ENCODE measurements around the gene FADS6. TPM values are rescaled to one million over a fixed set of nuclear protein-coding genes. Genes with fewer than 3 reads are reported as not detected.

Gene FADS6
- polyA plus RNA-seq, 1 of the 3 experiments (the other 2 are of a cell fraction): not detected

GRCh38 chr17:74922172-74922571 is 28.7 kb upstream of the FADS6 start:
- ChIA-PET POLR2A (interaction anchor here (1.0 kb wide), 1 partner anchor 13 kb away, joined by 3 read pairs; no protein-coding TSS in a partner anchor), CTCF (interaction anchor here (0.6 to 12.1 kb wide), 29 partner anchors 8 to 749 kb away, joined by 3 to 286 read pairs (median 8); partner anchors contain the start of genes FADS6, FDXR, HID1 and MRPL58)
- no peak overlapping the region for H3K4me2 ChIP-seq
- peaks cover 3% of the 10 kb centered on the region; the same call in 1 of the 2 replicates for H4K20me1 ChIP-seq (ENCODE audit: insufficient read depth)
- no peaks in the 10 kb centered on the region for H3K36me3 ChIP-seq (replicated peaks in 1 of 2; ENCODE audit: control insufficient read depth in 1 of 2, insufficient read depth in 2 of 2, low read length in 1 of 2)
- no peaks in the 10 kb centered on the region for H3K79me2 ChIP-seq (ENCODE audit: insufficient read depth)
- H3K9me2 ChIP-seq: no peaks in the 10 kb centered on the region
- no peak for DNase-seq
- WGBS (ENCODE audit: low lambda C conversion rate): 73% methylated on average over 6 of the region's 6 CpGs
- no peaks in the 10 kb centered on the region for H3F3A ChIP-seq (replicated peaks; ENCODE audit: insufficient read depth)
- H3K9ac ChIP-seq: no peak overlapping the region
- H3K4me1 ChIP-seq (ENCODE audit: control insufficient read depth in 1 of 2, insufficient read depth in 2 of 2, low read depth in 1 of 2, low read length in 1 of 2): peaks cover 0 to 19% of the 10 kb centered on the region in 2 experiments; a peak in 1 of 4 replicates
- no peak overlapping the region for H3K4me3 ChIP-seq (ENCODE audit: low read depth in 2 of 2, low read length in 1 of 2)
- no peak overlapping the region for H3K27ac ChIP-seq (ENCODE audit: low read depth in 2 of 2, low read length in 1 of 2)
- H2AFZ ChIP-seq (ENCODE audit: low read depth): no peak overlapping the region
- H3K27me3 ChIP-seq (ENCODE audit: insufficient read depth): peaks cover 57% of the 10 kb centered on the region
- no peaks in the 10 kb centered on the region for H3K9me3 ChIP-seq
- no peak for TF ChIP-seq TCF12 (IDR thresholded peaks at IDR 0.05)
- TF ChIP-seq RCOR1 (IDR thresholded peaks at IDR 0.05; ENCODE audit: low read length): no peak
- no peak for TF ChIP-seq PBX3 (IDR thresholded peaks at IDR 0.05)
- TF ChIP-seq NRF1 (IDR thresholded peaks at IDR 0.05; ENCODE audit: low read depth, low read length): no peak
- no peak for TF ChIP-seq RAD21 (IDR thresholded peaks at IDR 0.05; ENCODE audit: low read length)
- no peak for TF ChIP-seq RFX5 (IDR thresholded peaks at IDR 0.05; ENCODE audit: low read length)
- no peak for TF ChIP-seq FOSL2 (IDR thresholded peaks at IDR 0.05; ENCODE audit: borderline replicate concordance, low read depth)
- no peak for TF ChIP-seq FOXM1 (IDR thresholded peaks at IDR 0.05; ENCODE audit: low read depth)

GRCh38 chr17:74921769-74922168 is 28.3 kb upstream of the FADS6 start:
- H3K4me1 ChIP-seq (ENCODE audit: control insufficient read depth in 1 of 2, insufficient read depth in 2 of 2, low read depth in 1 of 2, low read length in 1 of 2): peaks cover 0 to 19% of the 10 kb centered on the region in 2 experiments; a peak in 1 of 4 replicates
- H4K20me1 ChIP-seq (ENCODE audit: insufficient read depth): peaks cover 3% of the 10 kb centered on the region; the same call in 1 of the 2 replicates
- H3K9me2 ChIP-seq: no peaks in the 10 kb centered on the region
- H3K9me3 ChIP-seq: no peaks in the 10 kb centered on the region
- POLR2A ChIA-PET: interaction anchor here (1.0 kb wide), 1 partner anchor 13 kb away, joined by 3 read pairs; no protein-coding TSS in a partner anchor
- WGBS (ENCODE audit: low lambda C conversion rate): 75% methylated on average over 1 of the region's 2 CpGs
- no peak overlapping the region for H3K9ac ChIP-seq
- H3K4me3 ChIP-seq (ENCODE audit: low read depth in 2 of 2, low read length in 1 of 2): no peak overlapping the region
- no peak for DNase-seq
- TF ChIP-seq USF2 (IDR thresholded peaks at IDR 0.05; ENCODE audit: borderline replicate concordance, low read depth, low read length): no peak
- no peak for TF ChIP-seq CHD2 (IDR thresholded peaks at IDR 0.05; ENCODE audit: low read length, partially characterized antibody)
- TF ChIP-seq RFX5 (IDR thresholded peaks at IDR 0.05; ENCODE audit: low read length): no peak
- TF ChIP-seq USF1 (IDR thresholded peaks at IDR 0.05; ENCODE audit: borderline replicate concordance, low read depth): no peak
- TF ChIP-seq PBX3 (IDR thresholded peaks at IDR 0.05): no peak
- no peak for TF ChIP-seq MXI1 (IDR thresholded peaks at IDR 0.05; ENCODE audit: low read depth, low read length)
- TF ChIP-seq JUND (IDR thresholded peaks at IDR 0.05): no peak
- TF ChIP-seq POLR2AphosphoS5 (IDR thresholded peaks at IDR 0.05; ENCODE audit: low read depth, low read length): no peak
- TF ChIP-seq ELF1 (IDR thresholded peaks at IDR 0.05): no peak
- no peak for TF ChIP-seq MAX (IDR thresholded peaks at IDR 0.05; ENCODE audit: low read depth)
- TF ChIP-seq GABPA (IDR thresholded peaks at IDR 0.05; ENCODE audit: low read depth): no peak
- no peak for TF ChIP-seq YY1 (IDR thresholded peaks at IDR 0.05; ENCODE audit: low read depth)
- TF ChIP-seq SMC3 (IDR thresholded peaks at IDR 0.05; ENCODE audit: low read depth, low read length): no peak
- H3K27ac ChIP-seq (ENCODE audit: low read depth in 2 of 2, low read length in 1 of 2): no peak overlapping the region
- no peak overlapping the region for H2AFZ ChIP-seq (ENCODE audit: low read depth)
- CTCF ChIA-PET: interaction anchor here (1.0 to 12.1 kb wide), 11 partner anchors 10 to 280 kb away, joined by 3 to 286 read pairs (median 8); partner anchors contain the start of gene MRPL58
- H3K27me3 ChIP-seq (ENCODE audit: insufficient read depth): peaks cover 53% of the 10 kb centered on the region
- H3F3A ChIP-seq (replicated peaks; ENCODE audit: insufficient read depth): no peaks in the 10 kb centered on the region
- no peaks in the 10 kb centered on the region for H3K36me3 ChIP-seq (replicated peaks in 1 of 2; ENCODE audit: control insufficient read depth in 1 of 2, insufficient read depth in 2 of 2, low read length in 1 of 2)
- H3K79me2 ChIP-seq (ENCODE audit: insufficient read depth): no peaks in the 10 kb centered on the region
- no peak overlapping the region for H3K4me2 ChIP-seq
